AG10803 (cell line): ENCODE measurements around the gene GNG7.

Experiments
- DNase-seq: peaks from one replicate; pipeline ENCODE4 v3.0.0; 2010; ENCODE audit warnings: low read depth
- H3K4me3 ChIP-seq: 2 replicates; pipeline ENCODE4 v1.5.1; 2011; ENCODE audit warnings: mild to moderate bottlenecking, low read length, control low read depth
- TF ChIP-seq, protein P1 (sequence below): conservative IDR thresholded peaks from 2 replicates; pipeline ENCODE4 v1.5.1; 2011; ENCODE audit warnings: mild to moderate bottlenecking, low read length, control low read depth, inconsistent platforms

Gene GNG7

DNA sequence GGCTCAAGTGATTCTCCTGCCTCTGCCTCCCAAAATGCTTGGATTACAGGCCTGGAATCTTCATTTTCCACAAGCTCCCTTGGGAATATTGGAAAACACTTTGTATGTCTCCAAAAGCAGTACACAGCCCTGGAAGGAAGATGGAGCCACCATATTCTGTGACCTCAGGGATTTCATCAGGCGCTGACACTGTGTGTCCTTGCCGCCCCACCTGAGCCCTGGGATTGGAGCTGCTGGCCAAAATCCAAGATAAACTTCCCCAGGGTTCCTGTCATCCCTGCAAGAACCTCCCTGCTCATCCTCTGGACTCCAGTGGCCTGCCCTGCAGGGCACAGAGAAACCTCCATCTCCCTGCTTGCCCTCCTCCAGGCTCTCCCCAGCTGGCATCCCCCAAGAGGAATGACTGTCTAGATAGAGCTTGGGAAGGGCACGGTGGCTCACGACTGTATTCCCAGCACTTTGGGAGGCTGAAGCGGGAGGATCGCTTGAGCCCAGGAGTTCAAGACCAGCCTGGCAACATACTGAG lies 1.3 kb upstream of the GNG7 start:
- TF ChIP-seq, protein P1, sequence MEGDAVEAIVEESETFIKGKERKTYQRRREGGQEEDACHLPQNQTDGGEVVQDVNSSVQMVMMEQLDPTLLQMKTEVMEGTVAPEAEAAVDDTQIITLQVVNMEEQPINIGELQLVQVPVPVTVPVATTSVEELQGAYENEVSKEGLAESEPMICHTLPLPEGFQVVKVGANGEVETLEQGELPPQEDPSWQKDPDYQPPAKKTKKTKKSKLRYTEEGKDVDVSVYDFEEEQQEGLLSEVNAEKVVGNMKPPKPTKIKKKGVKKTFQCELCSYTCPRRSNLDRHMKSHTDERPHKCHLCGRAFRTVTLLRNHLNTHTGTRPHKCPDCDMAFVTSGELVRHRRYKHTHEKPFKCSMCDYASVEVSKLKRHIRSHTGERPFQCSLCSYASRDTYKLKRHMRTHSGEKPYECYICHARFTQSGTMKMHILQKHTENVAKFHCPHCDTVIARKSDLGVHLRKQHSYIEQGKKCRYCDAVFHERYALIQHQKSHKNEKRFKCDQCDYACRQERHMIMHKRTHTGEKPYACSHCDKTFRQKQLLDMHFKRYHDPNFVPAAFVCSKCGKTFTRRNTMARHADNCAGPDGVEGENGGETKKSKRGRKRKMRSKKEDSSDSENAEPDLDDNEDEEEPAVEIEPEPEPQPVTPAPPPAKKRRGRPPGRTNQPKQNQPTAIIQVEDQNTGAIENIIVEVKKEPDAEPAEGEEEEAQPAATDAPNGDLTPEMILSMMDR: no peak
- no peak for DNase-seq
- no peak overlapping the region for H3K4me3 ChIP-seq

GRCh38 chr19:2703077-2703437 lies 563 bp upstream of the GNG7 start:
- H3K4me3 ChIP-seq: peak overlapping the region; percentile 41
- TF ChIP-seq, protein P1: no peak
- no peak for DNase-seq

DNA sequence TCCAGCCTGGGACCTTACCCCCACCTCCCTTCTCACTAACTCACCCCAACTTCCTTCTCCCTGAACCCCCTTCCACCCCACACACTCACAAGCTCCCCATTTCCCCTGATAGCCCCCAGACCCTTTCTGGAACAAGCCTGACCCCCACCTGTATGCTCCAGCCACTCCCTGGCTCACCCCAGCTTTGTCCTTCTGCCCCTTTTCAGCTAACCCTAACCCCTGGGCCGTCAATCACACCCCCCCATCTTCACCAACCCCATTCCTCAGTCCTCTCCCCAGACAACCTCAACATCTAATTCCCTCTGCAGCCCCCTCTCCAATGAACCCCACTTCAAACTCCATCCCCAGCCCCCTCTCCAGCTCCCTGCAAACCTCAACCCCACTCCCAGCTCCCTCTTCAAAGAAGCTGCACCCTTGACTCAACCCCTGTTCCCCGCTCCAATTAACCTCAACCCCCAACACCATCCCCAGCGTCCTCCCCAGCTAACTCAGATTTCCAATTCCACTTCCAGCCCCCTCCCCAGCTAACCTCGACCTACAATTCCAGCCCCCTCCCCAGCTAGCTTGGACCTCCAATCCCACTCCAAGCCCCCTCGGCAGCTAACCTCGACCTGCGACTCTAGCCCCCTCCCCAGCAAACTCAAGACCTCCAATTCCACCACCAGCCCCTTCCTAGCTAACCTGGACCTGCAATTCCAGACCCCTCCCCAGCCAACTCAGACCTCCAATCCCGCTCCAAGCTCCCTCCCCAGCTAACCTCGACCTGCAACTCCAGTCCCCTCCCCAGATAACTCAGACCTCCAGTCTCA lies 929 bp downstream of the GNG7 start:
- H3K4me3 ChIP-seq: no peak overlapping the region
- no peak for DNase-seq
- TF ChIP-seq, protein P1: no peak

DNA sequence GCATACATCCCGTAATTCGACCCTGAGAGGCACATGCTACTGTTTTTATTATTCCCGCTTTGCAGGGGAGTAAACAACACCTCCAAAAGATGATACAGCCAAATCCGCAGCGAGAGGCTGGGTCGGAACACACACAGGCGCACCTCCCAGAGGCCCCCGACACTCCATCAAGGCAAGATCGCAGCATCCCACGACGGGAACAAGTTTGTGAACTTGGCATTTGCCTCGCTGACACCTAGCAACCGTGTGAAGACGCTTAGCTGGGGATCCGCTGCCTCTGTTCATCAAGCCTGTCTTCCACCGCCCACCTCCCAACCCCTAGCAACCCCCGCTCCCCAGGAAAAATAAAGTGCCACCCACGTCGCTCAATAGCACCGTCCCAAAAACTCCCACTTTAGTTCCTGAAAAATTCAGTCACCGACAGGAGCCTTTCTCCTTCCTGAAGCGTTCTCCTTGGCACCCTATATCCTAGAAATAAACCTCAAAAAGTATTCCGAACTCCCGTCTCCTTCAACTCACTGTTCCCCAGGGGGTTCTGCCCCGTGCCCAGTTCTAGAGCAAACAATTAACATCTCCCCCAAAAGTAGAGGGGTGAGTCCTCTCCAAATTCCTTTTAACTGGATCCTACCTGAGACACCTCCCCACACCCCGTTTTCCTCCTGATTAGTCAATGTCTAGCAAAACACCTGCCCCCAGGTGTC lies 1.7 kb downstream of the GNG7 start:
- no peak for DNase-seq
- H3K4me3 ChIP-seq: no peak overlapping the region
- TF ChIP-seq, protein P1: no peak

- DNase-seq: no peak
- no peak overlapping the region for H3K4me3 ChIP-seq
- TF ChIP-seq, protein P1: no peak
Measured at GRCh38 chr19:2699413-2700140, 2.9 kb downstream of the GNG7 start.

GRCh38 chr19:2694196-2694595 lies 8.3 kb downstream of the GNG7 start:
- TF ChIP-seq, protein P1: no peak
- DNase-seq: no peak
- no peak overlapping the region for H3K4me3 ChIP-seq
